HG03571 (cell line): ENCODE data around the gene LIN7A.
"Not testable (repeated sequence)": the region's sequence is repeated elsewhere in the genome, so short reads cannot be mapped to it uniquely, and the experiment has no call there.

ENCODE experiments used
- ATAC-seq: cut with Tn5 transposase; IDR thresholded peaks from one replicate; pipeline ENCODE4 v1.9.1; 2021; ENCODE audit not compliant: unreplicated experiment

LIN7A gene

DNA sequence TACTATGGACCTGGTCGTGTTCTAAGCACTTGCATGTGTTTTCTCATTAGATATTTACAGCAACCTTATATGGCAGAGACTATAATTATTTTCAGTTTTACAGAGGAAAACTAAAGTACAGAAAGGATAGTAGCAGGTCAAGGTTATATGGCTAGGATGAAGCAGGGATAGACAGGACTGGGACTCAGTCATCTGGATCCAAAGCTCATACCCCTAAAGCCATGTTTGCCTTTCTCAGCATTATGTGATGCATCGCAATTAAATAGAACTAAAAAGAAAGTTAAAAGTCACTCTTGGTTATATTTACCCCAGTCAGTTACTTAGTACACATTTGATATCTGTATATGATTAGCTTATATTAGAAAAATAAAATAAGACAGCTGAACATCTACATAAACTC, 13.3 kb downstream of the LIN7A start:
- ATAC-seq = no peak

DNA sequence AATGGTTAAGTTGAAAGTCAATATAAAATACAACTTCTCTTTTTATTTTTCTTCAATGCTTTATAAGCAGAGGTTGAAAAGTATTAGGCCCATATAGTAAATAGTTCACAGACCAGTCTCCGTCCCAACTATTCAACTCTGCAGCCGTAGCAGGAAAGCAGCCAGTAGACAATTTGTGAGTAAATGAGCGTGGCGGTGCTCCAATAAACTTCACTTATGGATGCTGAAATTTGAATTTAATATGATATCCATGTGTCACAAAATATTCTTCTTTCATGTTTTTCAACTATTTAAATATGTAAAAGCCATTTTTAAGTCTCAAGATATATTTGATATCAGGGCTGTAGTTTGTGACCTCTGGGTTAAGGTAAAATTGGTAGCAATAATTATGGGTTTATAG, 17.7 kb downstream of the LIN7A start:
- no peak for ATAC-seq

DNA sequence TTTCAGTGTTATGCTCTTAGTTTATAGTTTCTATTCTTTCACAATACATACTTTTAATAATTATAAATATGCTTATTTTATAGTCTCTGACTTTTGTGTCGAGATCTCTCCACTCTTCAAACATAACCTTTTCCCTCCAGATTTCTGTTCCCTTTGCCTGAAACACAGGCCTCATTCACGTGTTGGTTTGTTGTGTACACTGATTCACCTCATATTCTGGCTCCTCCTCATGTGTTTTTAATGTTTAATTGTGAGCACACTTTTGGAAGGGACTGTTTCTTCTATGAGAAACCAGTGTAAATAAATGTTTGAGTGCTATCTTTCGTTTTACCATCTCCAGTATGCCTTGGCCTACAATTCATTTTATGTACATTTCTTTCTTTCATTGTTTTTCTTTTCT, 20.1 kb downstream of the LIN7A start:
- no peak for ATAC-seq

DNA sequence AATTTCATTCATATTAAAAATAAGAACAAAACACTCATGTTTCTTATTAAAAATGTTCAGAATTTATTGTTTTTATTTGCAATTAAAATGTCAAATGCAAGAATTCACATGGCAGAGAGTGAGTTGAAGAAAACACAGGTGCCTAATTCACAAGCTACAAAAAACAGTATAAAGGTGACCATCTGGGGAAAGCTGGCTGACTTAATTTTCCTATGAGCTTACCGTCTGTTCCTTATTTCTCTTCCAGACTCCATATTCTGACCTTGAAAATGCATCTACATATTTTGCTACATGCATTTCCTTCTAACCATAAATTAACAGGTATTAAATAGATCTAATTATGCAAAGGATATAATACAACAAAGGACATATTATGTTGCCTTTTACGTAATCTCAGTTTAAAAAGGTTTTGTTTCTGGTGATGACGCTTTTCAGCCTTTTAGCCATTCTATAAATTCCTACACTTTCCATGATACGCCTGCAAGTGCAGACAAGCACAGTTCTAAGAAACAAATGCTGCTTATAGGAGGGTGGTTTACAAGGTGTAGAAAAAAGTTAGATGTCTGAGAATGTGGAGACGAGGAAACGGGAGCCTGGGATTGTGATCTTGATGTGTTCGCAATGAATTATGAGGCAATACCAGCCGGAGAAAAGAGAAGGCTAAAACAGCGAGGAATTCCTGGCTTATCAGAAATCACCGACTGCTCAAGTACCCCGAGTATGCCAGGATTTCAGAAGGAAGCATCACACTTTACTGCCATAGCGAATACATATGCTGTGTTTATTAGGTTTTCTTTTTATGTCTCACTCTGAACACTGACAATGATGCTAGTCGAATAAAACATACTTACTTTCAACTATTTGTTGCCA, 24.6 kb downstream of the LIN7A start:
- no peak for ATAC-seq

DNA sequence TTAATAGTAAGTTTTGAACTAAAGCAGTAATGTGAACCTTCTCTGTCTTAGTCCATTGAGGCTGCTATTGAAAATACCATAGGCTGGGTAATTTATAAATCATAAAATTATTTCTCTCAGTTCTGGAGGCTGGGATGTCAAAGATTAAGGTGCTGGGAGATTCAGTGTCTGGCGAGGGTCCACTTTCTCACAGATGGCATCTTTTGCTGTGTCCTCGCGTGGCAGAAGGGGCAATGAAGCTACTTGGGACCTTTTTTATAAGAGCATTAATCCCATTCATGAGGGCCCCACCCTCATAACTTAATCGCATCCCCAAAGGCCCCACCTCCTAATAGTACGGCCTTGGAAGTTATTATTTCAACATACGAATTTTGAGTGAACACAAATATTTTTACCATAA, 28.4 kb downstream of the LIN7A start:
- ATAC-seq = no peak

DNA sequence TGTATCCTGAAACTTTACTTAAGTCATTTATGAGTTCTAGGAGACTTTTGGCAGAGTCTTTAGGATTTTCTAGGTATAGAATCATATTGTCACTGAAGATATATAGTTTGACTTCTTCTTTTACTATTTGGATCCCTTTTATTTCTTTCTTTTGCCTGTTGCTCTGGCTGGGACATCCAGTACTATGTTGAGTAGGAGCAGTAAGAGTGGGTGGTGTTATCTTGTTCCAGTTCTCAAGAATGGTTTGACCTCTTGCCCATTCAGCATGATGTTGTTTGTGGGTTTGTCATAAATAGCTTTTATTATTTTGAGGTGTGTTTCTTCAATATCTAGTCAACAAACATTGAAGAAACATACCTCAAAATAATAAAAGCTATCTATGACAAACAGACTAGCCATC, 35.0 kb downstream of the LIN7A start:
- no peak for ATAC-seq

DNA sequence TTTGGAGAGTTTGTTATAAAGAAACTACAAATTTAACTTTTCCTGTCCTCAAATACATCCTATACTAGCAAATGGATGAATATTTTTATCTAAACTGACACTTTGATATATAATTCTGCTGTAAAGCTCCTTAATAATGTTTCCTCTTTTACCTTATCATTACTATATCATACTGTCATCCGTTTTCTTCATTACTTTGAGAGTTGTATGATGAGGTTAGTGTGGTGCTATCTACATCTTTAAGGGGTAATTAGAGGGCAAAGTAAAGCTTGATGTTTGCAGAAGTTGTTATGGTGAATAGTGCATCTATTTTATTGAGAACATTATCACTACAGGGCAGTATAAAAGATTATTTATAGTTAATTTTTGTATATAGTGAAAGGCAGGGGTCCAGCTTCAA, 36.1 kb downstream of the LIN7A start:
- no peak for ATAC-seq

DNA sequence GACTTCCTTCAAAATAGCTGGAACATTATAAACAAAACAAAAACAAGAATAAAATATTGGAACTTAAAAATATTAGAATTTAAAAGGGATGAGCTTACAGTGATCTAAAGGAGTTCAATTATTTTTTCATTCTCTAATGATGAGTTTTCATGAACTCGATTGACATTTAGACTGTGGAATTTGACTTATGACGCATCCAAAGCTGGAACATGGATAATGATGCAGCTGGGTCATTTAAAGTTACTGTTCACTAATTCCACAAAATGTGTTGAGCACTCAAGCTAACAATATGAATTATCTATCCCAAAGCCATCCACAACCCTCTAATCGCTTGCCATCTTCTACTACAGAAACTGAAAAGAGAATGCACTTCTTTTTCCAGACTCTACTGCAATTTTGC, 42.5 kb downstream of the LIN7A start:
- ATAC-seq = no peak

DNA sequence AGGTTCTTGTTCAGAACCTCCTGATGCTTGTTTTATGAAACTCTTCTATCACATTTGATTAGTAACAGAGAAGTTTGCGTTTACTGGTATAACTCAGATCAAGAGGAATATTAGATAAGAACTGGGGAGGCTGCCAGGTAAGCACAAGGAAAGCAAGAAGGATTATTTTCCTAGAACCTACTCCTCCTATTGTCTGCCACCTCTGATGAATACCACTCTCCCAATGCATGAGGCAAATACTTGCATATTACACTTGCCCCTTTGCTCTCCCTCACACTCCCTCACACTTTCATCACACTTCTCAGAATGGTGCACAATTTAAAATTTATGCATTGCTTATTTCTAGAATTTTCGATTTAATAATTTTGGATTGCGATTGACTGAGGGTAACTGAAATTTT, 43.6 kb downstream of the LIN7A start:
- no peak for ATAC-seq

DNA sequence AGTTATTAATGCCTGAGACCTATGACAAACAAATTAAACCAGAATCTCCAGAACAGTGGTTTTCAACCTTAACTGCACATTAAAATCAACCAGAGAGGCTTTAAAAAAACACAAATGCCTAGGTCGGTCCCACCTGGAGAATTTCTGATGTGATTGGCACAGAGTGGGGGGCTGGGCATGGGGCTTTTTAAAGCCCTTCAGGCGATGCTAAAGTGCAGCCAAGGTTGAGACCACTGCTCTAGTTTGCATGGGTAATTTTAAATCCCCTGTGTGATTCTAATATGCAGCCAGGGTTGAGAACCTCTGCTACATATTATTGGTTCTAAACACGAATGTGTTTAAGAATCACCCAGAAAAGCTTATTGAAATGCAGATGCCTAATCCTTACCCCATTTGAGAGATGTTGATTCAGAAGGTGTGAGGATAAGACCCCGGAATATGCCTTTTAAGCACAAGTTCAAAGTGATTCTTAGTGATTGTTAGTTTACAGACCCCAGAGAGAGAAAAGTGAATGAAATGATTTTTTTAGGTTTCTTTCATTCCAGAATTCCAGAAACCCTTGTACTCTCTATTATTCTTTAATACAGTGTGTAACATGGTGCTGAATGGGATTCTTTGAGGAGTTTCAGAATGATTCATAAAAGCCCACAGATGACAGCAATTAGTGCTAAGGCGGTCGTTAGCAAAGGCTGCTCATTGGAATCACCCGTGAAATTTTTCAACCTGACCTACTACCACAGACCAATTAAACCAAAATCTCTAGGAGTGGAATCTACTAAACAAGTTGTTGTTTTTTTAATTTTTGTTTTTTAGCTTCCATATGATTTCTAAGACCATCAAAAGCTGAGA, 44.9 kb downstream of the LIN7A start:
- ATAC-seq = no peak

DNA sequence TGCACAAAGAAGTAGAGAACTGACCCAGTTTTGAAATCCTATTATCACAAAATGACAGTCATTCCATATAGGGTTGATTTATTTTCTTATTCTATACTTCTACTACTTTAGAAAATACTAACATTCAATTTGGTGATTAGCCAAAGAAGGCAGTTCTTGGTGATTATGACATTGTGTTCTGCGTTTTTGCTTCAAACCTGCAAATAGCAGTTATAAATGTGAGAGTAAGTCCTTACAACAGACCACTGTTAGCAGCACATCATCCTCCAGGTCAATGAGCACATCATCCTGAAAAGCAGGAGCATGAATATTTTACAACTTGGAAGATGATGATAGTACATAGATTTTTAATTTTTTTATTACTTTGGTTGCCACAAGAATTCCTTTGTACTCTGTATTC, 53.1 kb downstream of the LIN7A start:
- no peak for ATAC-seq

DNA sequence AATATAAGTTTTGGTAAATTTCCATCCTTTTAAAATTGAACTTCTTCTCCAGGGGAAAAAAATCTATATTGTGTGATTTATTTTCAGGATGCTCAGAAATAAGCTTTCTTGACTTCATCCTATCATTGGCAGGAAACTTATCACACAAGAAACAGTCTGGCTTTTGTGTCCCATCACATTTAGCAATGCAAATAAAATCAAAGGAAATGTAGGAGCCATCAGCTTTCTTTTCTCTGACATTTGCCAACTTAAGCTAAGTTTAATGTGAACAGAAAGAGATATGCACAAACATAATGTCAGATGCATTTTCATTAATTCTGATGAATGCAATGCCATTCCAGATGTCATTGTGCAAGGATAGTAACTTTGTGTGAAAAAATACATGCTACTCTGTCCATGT, 56.6 kb downstream of the LIN7A start:
- ATAC-seq = no peak

DNA sequence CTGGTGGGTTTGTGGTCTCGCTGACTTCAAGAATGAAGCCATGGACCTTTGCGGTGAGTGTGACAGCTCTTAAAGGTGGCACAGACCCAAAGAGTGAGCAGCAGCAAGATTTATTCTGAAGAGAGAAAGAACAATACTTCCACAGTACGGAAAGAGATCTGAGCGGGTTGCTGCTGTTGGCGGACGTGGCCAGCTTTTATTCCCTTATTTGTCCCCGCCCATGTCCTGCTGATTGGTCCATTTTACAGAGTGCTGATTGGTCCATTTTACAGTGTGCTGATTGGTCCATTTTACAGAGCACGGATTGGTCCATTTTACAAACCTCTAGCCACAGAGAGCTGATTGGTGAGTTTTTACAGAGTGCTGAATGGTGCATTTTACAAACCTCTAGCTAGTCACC, 59.3 kb downstream of the LIN7A start:
- not testable (repeated sequence) for ATAC-seq

DNA sequence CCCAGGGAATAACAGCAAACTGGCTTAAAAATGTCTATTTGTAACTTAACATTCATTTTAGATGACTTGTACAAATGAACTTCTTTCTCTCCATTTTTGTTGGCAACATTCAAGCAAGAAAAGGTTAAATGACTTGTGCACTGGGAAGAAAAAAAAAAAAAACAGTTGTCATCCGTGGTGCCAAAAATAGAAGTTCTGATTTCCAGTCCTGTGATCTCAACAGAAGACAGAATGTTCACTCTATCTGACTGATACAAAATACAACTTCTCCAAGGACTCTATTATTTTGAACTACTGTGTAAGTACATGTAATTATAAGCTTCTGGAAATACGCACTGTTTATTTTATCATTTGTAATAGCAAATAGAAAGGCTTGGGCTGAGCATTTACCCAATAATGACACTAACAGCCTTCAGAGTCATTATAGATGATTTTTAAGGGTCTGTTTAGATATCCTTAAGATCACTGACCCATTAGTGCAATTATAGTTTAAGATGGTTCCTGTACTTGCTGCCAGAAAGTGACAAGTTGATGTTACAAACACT, 59.9 kb downstream of the LIN7A start:
- no peak for ATAC-seq

DNA sequence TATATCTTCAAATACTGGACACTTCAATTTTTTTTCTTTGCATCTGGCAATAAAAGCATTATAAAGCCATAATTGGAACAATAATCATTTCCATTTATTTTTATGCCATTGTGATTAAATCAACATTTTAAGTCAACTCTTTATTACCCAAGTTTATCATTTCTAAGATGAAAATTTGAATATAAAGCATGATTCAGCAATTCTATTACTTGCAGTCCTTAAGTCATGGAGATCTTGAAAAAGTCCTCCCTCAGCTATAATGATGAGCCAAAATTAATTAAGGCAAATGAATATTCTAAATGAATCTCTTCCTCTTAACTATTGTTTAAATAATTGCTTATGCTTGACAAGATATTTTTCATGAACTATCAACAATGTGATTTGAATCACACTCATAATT, 65.7 kb downstream of the LIN7A start:
- no peak for ATAC-seq

DNA sequence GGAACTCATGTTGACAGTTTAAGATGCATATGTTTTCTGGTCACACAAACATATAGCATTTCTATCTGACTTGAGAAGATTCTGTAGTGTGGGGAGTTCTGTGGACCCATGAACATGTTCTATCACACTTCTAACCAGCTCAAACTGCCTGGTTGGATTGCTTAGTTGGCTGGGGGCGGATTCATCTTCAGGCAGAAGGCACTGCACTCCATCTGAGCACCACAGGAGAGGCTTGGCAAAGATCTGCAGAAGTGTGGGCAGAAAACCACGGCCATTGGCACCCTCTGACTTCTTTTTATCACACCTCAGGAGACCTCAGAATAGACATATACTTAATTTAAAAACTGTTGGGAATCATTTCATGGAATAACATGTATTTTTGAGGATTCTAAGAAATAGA, 68.5 kb downstream of the LIN7A start:
- no peak for ATAC-seq

DNA sequence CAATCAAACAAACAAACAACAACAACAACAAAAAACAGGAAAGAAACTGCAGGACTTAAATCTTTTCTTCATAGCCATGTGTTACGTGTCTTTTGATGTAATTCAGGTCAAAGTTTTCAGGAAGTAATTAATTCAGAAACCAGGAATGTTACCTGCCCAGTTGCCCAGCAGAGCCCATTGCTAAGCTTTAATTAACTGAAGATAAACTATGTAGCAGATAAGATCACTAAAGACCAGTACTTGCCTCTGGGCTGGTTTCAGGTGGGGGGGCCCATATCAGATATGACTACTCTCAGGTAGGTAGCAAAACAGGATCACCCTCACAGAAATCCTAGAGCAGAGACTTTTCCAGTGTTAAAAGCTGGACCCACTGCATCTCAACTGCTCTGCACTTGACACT, 69.2 kb downstream of the LIN7A start:
- no peak for ATAC-seq

DNA sequence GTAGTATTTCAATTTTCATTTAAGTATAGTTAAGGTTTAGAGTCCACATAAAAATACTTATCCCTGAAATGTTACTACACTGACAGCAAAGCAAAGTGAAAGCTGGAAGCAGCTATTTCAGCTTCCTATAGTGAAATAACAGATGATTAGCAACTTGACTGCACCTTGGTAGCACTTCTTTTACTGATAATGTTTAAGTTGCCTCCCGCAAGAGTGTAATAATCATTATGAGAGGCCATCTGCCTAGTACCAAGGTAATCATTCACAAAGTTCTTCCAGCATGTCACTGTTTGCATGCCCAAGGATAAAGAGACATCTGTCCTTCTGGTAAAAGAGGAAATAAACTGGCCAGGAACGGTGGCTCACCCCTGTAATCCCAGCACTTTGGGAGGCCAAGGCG, 69.8 kb downstream of the LIN7A start:
- ATAC-seq = no peak

DNA sequence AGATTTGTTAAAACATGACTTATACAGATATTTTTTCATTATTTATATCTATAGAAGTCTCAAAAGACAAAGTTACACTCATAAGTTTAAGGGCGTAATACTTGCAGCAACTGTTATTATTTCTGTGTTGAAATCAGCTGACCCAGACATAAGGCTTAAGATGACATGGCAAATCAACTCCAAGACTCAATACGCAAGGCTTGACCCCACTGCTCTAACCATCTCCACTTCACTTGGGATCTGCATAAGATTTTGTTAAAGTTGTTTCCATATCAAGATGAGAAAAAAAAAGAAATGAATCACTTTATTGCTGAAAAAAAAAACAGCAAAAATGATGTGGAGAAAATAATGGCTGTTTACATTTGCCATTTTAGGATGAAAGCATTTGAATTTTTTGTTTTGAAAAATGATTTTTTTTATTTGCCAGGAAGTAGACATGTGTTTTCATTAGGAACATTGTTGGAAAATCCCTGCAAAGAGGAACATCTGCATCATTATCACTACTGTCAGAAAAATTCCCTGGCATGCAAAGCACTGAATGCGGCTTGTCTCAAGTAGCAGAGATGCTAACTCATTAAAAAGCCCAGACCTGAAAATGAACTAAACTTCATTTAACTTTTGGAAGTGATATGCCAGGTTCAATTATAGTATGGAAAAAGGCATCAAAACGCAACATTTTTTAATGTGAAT, 73.5 kb downstream of the LIN7A start:
- ATAC-seq = no peak

DNA sequence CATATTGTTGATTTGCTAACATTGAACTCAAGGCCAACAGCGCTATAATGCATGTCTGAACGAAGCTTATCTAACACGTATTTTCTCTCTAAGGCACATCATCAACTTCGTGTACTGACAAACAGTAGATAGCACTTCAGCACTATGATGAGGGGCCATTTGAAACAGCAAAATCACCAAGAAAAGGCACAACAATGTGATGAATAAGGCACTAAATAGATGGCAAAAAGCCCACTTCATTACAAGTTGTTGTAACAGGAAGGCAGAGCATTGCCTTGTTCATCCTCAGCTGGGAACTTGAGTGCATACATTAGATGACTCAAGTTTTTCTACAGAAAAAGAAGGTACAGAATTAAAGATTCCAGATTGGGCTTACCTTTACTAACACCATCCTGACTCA, 75.2 kb downstream of the LIN7A start:
- ATAC-seq = no peak

DNA sequence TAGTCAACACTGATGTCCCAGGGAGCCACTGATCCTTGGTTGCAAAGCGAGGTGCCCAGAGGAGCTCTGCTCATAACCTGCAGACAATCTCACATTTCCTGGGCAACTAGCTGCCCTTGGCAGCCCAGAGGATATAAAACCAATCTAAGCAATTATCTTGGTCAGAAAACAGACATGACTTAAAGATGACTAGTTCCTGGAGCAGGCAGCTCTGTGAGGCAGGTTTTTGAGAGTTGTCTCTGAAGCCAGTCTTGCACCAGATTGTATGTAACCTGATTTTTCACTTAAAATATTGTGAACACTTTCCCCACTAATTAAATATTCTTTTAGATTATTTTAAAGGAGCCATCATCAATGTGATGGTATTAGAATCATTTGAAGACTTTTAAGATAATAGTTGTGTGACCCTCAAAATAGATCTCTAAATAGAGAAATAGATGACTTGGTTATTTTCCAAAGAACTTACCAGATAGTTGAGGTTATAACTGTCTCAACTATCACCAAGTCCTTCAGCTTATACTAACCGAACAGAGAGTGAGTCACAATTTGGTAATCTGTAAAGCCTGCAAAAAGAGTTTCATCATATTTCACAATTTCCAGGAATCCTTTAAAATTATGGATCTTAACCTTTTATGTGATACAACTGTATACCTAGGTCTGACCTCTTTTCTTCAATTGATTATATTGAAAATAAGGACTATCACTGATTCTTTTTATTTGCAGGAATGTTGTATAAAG, 75.9 kb downstream of the LIN7A start:
- no peak for ATAC-seq
